ENCODE results near the gene B3GALT6.

Gene B3GALT6

GRCh38 chr1:1255611-1256010 is 23.6 kb downstream of the B3GALT6 start:
- no peak overlapping the region for H3K4me3 ChIP-seq
- H3K27ac ChIP-seq: no peak overlapping the region
- no peak for DNase-seq (ENCODE audit: low spot score)
- TF ChIP-seq CTCF (IDR thresholded peaks at IDR 0.05): no peak

- no peak overlapping the region for H3K27ac ChIP-seq
- no peak overlapping the region for H3K4me3 ChIP-seq
- no peak for DNase-seq (ENCODE audit: low spot score)
Measured at GRCh38 chr1:1256956-1257871, 25.2 kb downstream of the B3GALT6 start.

GRCh38 chr1:1259119-1259488 is 27.1 kb downstream of the B3GALT6 start:
- Histone ChIP-seq H3K27ac (no peak overlapping the region), H3K4me3 (no peak overlapping the region)
- no peak for TF ChIP-seq CTCF (IDR thresholded peaks at IDR 0.05)
- no peak for DNase-seq (ENCODE audit: low spot score)

More at GRCh38 chr1:1256956-1257871, 25.2 kb downstream of the B3GALT6 start:
- TF ChIP-seq CTCF (IDR thresholded peaks at IDR 0.05): no peak

- no peak for DNase-seq (ENCODE audit: low spot score)
- Histone ChIP-seq H3K4me3 (no peak overlapping the region), H3K27ac (no peak overlapping the region)
- TF ChIP-seq CTCF (IDR thresholded peaks at IDR 0.05): no peak
Measured at GRCh38 chr1:1259540-1259939, 27.5 kb downstream of the B3GALT6 start.

GRCh38 chr1:1259951-1260600 is 28.0 kb downstream of the B3GALT6 start:
- H3K27ac ChIP-seq: no peak overlapping the region
- H3K4me3 ChIP-seq: no peak overlapping the region
- no peak for DNase-seq (ENCODE audit: low spot score)
- TF ChIP-seq CTCF (IDR thresholded peaks at IDR 0.05): no peak

GRCh38 chr1:1260843-1261560 is 29.0 kb downstream of the B3GALT6 start:
- no peak for DNase-seq (ENCODE audit: low spot score)
- H3K27ac ChIP-seq: no peak overlapping the region
- no peak overlapping the region for H3K4me3 ChIP-seq
- TF ChIP-seq CTCF (IDR thresholded peaks at IDR 0.05): no peak

Measured in coronary artery (tissue), 2 donors.